Breast epithelium (tissue), 3 donors: ENCODE results near the gene SLC25A52.

ENCODE experiments used
- POLR2A ChIP-seq: fragments of 450-650 bp; IDR thresholded peaks from one replicate; pipeline ENCODE4 v1.6.1; 2016; ENCODE audit warnings: antibody characterized with exemption, mild to moderate bottlenecking, moderate library complexity
- TF ChIP-seq, protein P1 (sequence below), 3 donors: fragments of 450-650 bp; IDR thresholded peaks; one replicate each; pipeline ENCODE4 v1.5.1; 2016 to 2017; ENCODE audit warnings: antibody characterized with exemption in 3 of 3, mild to moderate bottlenecking in 3 of 3, moderate library complexity in 3 of 3

DNA sequence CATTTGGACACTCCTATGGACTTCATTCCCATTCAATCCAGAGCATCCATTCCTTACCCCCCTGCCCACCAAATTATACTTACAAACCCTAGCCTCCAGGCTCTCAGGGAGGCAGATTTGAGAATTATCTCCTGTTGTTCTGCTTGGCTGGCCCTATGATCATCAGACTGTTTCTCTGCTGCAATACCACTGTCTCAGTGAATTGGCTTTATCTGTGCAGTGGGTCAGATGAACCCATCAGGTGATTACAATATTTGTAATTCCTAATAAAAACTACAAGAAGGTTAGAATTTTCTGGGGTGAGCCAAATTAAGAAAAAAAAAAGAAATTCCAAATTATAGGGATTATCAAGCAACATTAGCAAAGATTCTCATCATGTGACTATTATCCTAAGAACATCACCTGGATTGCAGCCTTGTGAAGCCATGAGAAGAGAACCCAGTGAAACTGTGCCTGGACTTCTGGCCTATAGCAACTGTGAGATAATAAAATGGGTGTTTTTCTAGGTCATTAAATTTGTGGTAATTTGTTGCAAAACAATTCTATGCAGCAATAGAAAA, 17.8 kb upstream of the SLC25A52 start:
- TF ChIP-seq, protein P1, sequence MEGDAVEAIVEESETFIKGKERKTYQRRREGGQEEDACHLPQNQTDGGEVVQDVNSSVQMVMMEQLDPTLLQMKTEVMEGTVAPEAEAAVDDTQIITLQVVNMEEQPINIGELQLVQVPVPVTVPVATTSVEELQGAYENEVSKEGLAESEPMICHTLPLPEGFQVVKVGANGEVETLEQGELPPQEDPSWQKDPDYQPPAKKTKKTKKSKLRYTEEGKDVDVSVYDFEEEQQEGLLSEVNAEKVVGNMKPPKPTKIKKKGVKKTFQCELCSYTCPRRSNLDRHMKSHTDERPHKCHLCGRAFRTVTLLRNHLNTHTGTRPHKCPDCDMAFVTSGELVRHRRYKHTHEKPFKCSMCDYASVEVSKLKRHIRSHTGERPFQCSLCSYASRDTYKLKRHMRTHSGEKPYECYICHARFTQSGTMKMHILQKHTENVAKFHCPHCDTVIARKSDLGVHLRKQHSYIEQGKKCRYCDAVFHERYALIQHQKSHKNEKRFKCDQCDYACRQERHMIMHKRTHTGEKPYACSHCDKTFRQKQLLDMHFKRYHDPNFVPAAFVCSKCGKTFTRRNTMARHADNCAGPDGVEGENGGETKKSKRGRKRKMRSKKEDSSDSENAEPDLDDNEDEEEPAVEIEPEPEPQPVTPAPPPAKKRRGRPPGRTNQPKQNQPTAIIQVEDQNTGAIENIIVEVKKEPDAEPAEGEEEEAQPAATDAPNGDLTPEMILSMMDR (IDR thresholded peaks at IDR 0.05), result no peak
- no peak for TF ChIP-seq POLR2A
